Measurements from ENCODE around the gene SLC39A5. TPM values are rescaled to one million over a fixed set of nuclear protein-coding genes. Genes with fewer than 3 reads are reported as not detected.

The SLC39A5 gene
- total RNA-seq, 5 donors from 2014 or later (not counting 1 experiment from before 2014, with no cell fraction given) = 0.57 to 1.4 (median 0.58) TPM; not detected in 2

GRCh38 chr12:56256326-56256960 lies 26.6 kb downstream of the SLC39A5 start:
- WGBS (ENCODE audit: insufficient coverage) = 100% methylated on average over 1 of the region's 4 CpGs
- no peaks in the 10 kb centered on the region for H3K27me3 Mint-ChIP-seq
- POLR2A ChIA-PET = interaction anchor here in 1 of 2 donors (0.6 to 1.1 kb wide), 2 partner anchors 11 to 23 kb away, joined by 3 to 8 read pairs; no protein-coding TSS in a partner anchor

GRCh38 chr12:56257071-56257470 lies 27.2 kb downstream of the SLC39A5 start:
- Mint-ChIP-seq H3K27ac (peak overlapping the region; percentile 23 to 74), H3K4me3 (peak overlapping the region; percentile 80 to 90 (median 83)), H3K9me3 (no peaks in the 10 kb centered on the region), H3K4me1 (peaks cover 20 to 25% (median 24%) of the 10 kb centered on the region in 3 donors), H3K36me3 (peaks cover 35% of the 10 kb centered on the region), H3K27me3 (no peaks in the 10 kb centered on the region)
- WGBS (ENCODE audit: insufficient coverage) = 83% methylated on average over 1 of the region's 8 CpGs
- ChIA-PET CTCF (interaction anchor here (0.5 to 1.8 kb wide), 5 partner anchors 64 to 246 kb away, joined by 3 to 7 read pairs (median 3); partner anchors contain the start of gene SMARCC2 (in 1 of the 2)), POLR2A (interaction anchor here (0.6 to 1.1 kb wide), 3 partner anchors 11 to 114 kb away, joined by 3 to 8 read pairs (median 3); no protein-coding TSS in a partner anchor)
- Histone ChIP-seq H3K4me1 (ENCODE audit: control insufficient read depth in 1 of 2, extremely low read depth in 1 of 2, insufficient read depth in 2 of 2, low read length in 2 of 2) (peaks cover 7 to 27% of the 10 kb centered on the region in 2 experiments), H3K9me3 (no peaks in the 10 kb centered on the region), H3K27me3 (replicated peaks in 1 of 2; ENCODE audit: control insufficient read depth in 2 of 2, extremely low read depth in 1 of 2, insufficient read depth in 2 of 2, low read length in 1 of 2) (no peaks in the 10 kb centered on the region), H3K36me3 (ENCODE audit: control insufficient read depth in 2 of 2, extremely low read depth in 1 of 2, insufficient read depth in 1 of 2, low read length in 1 of 2) (peaks cover 13 to 40% of the 10 kb centered on the region in 2 donors), H3K27ac (ENCODE audit: low read length) (no peak overlapping the region), H3K4me3 (ENCODE audit: control insufficient read depth in 1 of 2, extremely low read depth in 1 of 2, low read length in 1 of 2) (peak overlapping the region; percentile 62 to 82)
- ATAC-seq (replicated peaks in 1 of 4) = no peak
- DNase-seq = no peak

More at GRCh38 chr12:56256326-56256960, 26.6 kb downstream of the SLC39A5 start:
- H3K27ac Mint-ChIP-seq = peak overlapping the region; percentile 23 to 74
- peaks cover 7 to 27% of the 10 kb centered on the region in 2 experiments for H3K4me1 ChIP-seq (ENCODE audit: control insufficient read depth in 1 of 2, extremely low read depth in 1 of 2, insufficient read depth in 2 of 2, low read length in 2 of 2)
- ATAC-seq (replicated peaks in 1 of 4) (no peak), DNase-seq (no peak)
- no peak overlapping the region for H3K27ac ChIP-seq (ENCODE audit: low read length)
- peaks cover 20 to 24% (median 23%) of the 10 kb centered on the region in 3 donors for H3K4me1 Mint-ChIP-seq
- H3K9me3 ChIP-seq = no peaks in the 10 kb centered on the region
- H3K4me3 Mint-ChIP-seq = peak overlapping the region; percentile 80 to 90 (median 83)
- H3K36me3 Mint-ChIP-seq = peaks cover 40% of the 10 kb centered on the region
- H3K4me3 ChIP-seq (ENCODE audit: control insufficient read depth in 1 of 2, extremely low read depth in 1 of 2, low read length in 1 of 2) = no peak overlapping the region
- CTCF ChIA-PET = interaction anchor here (0.5 to 1.8 kb wide), 7 partner anchors 11 to 247 kb away, joined by 3 to 7 read pairs (median 3); partner anchors contain the start of gene SMARCC2 (in 1 of the 2)
- no peaks in the 10 kb centered on the region for H3K27me3 ChIP-seq (replicated peaks in 1 of 2; ENCODE audit: control insufficient read depth in 2 of 2, extremely low read depth in 1 of 2, insufficient read depth in 2 of 2, low read length in 1 of 2)
- H3K36me3 ChIP-seq (ENCODE audit: control insufficient read depth in 2 of 2, extremely low read depth in 1 of 2, insufficient read depth in 1 of 2, low read length in 1 of 2) = peaks cover 13 to 46% of the 10 kb centered on the region in 2 donors
- H3K9me3 Mint-ChIP-seq = no peaks in the 10 kb centered on the region

- peaks cover 13 to 35% of the 10 kb centered on the region in 2 donors for H3K36me3 ChIP-seq (ENCODE audit: control insufficient read depth in 2 of 2, extremely low read depth in 1 of 2, insufficient read depth in 1 of 2, low read length in 1 of 2)
- no peaks in the 10 kb centered on the region for H3K27me3 ChIP-seq (replicated peaks in 1 of 2; ENCODE audit: control insufficient read depth in 2 of 2, extremely low read depth in 1 of 2, insufficient read depth in 2 of 2, low read length in 1 of 2)
- H3K4me3 ChIP-seq (ENCODE audit: control insufficient read depth in 1 of 2, extremely low read depth in 1 of 2, low read length in 1 of 2) = peak overlapping the region; percentile 62 to 82
- H3K27ac ChIP-seq (ENCODE audit: low read length) = no peak overlapping the region
- H3K27me3 Mint-ChIP-seq = no peaks in the 10 kb centered on the region
- peak overlapping the region; percentile 80 to 90 (median 83) for H3K4me3 Mint-ChIP-seq
- H3K27ac Mint-ChIP-seq = peak overlapping the region; percentile 55 to 74
- ChIA-PET CTCF (interaction anchor here (0.7 to 1.8 kb wide), 11 partner anchors 9 to 284 kb away, joined by 3 to 10 read pairs (median 4); partner anchors contain the start of genes COQ10A (in 1 of the 2), CS (in 1 of the 2), RNF41 (in 1 of the 2) and SMARCC2 (in 1 of the 2)), POLR2A (interaction anchor here (0.6 to 1.1 kb wide), 3 partner anchors 9 to 114 kb away, joined by 3 read pairs; partner anchors contain the start of gene COQ10A (in 1 of the 2))
- no peaks in the 10 kb centered on the region for H3K9me3 ChIP-seq
- DNase-seq (no peak), ATAC-seq (replicated peaks in 1 of 4) (peak in 1 of 4 experiments; percentile 27)
- H3K4me1 Mint-ChIP-seq = peaks cover 20 to 25% (median 24%) of the 10 kb centered on the region in 3 donors
- H3K9me3 Mint-ChIP-seq = no peaks in the 10 kb centered on the region
- 0% methylated on average over 12 of the region's 27 CpGs for WGBS (ENCODE audit: insufficient coverage)
- peaks cover 30% of the 10 kb centered on the region for H3K36me3 Mint-ChIP-seq
- peaks cover 7 to 27% of the 10 kb centered on the region in 2 experiments for H3K4me1 ChIP-seq (ENCODE audit: control insufficient read depth in 1 of 2, extremely low read depth in 1 of 2, insufficient read depth in 2 of 2, low read length in 2 of 2)
Observed at GRCh38 chr12:56257491-56258067, 27.7 kb downstream of the SLC39A5 start.

GRCh38 chr12:56258068-56258819 lies 28.4 kb downstream of the SLC39A5 start, which contains the start of gene ANKRD52:
Gene ANKRD52 (minus strand): TSS chr12:56258384. CDS start chr12:56258269, 115 bp downstream.
- Mint-ChIP-seq H3K27me3 (no peaks in the 10 kb centered on the region), H3K9me3 (no peaks in the 10 kb centered on the region), H3K27ac (peak within 1 kb of the TSS; percentile 86 to 90), H3K36me3 (peaks cover 23% of the 10 kb centered on the region), H3K4me3 (peak within 1 kb of the TSS; percentile 81 to 92 (median 90)), H3K4me1 (peaks cover 20 to 25% (median 24%) of the 10 kb centered on the region in 3 donors)
- peak; percentile 47 to 93 (median 73) for DNase-seq
- no peaks in the 10 kb centered on the region for H3K9me3 ChIP-seq
- WGBS (ENCODE audit: insufficient coverage) = under 1% methylated on average over 69 of the region's 78 CpGs
- peaks cover 9 to 29% of the 10 kb centered on the region in 2 donors for H3K36me3 ChIP-seq (ENCODE audit: control insufficient read depth in 2 of 2, extremely low read depth in 1 of 2, insufficient read depth in 1 of 2, low read length in 1 of 2)
- H3K27me3 ChIP-seq (replicated peaks in 1 of 2; ENCODE audit: control insufficient read depth in 2 of 2, extremely low read depth in 1 of 2, insufficient read depth in 2 of 2, low read length in 1 of 2) = no peaks in the 10 kb centered on the region
- ChIA-PET POLR2A (interaction anchor here (0.6 to 1.1 kb wide), 2 partner anchors 8 to 483 kb away, joined by 3 to 4 read pairs; partner anchors contain the start of gene COQ10A (in 1 of the 2)), CTCF (interaction anchor here (0.6 to 1.8 kb wide), 13 partner anchors 9 to 285 kb away, joined by 3 to 10 read pairs (median 4); partner anchors contain the start of genes COQ10A (in 1 of the 2), CS (in 1 of the 2), RNF41 (in 1 of the 2) and SMARCC2 (in 1 of the 2))
- H3K4me3 ChIP-seq (ENCODE audit: control insufficient read depth in 1 of 2, extremely low read depth in 1 of 2, low read length in 1 of 2) = peak within 1 kb of the TSS; percentile 77 to 82
- H3K27ac ChIP-seq (ENCODE audit: low read length) = peak within 1 kb of the TSS; percentile 71
- ATAC-seq (replicated peaks in 1 of 4) = peak; percentile 94 to 97 (median 96)
- peaks cover 7 to 27% of the 10 kb centered on the region in 2 experiments for H3K4me1 ChIP-seq (ENCODE audit: control insufficient read depth in 1 of 2, extremely low read depth in 1 of 2, insufficient read depth in 2 of 2, low read length in 2 of 2)

GRCh38 chr12:56258820-56259183 lies 29.0 kb downstream of the SLC39A5 start:
- Histone ChIP-seq H3K9me3 (no peaks in the 10 kb centered on the region), H3K36me3 (ENCODE audit: control insufficient read depth in 2 of 2, extremely low read depth in 1 of 2, insufficient read depth in 1 of 2, low read length in 1 of 2) (peaks cover 4 to 23% of the 10 kb centered on the region in 2 donors), H3K4me3 (ENCODE audit: control insufficient read depth in 1 of 2, extremely low read depth in 1 of 2, low read length in 1 of 2) (peak overlapping the region; percentile 77 to 81), H3K27me3 (replicated peaks in 1 of 2; ENCODE audit: control insufficient read depth in 2 of 2, extremely low read depth in 1 of 2, insufficient read depth in 2 of 2, low read length in 1 of 2) (no peaks in the 10 kb centered on the region), H3K4me1 (ENCODE audit: control insufficient read depth in 1 of 2, extremely low read depth in 1 of 2, insufficient read depth in 2 of 2, low read length in 2 of 2) (peaks cover 7 to 27% of the 10 kb centered on the region in 2 experiments), H3K27ac (ENCODE audit: low read length) (peak overlapping the region; percentile 71)
- WGBS (ENCODE audit: insufficient coverage) = 9% methylated on average over 4 of the region's 9 CpGs
- ATAC-seq (replicated peaks in 1 of 4) (peak in 1 of 4 experiments; percentile 11), DNase-seq (no peak)
- Mint-ChIP-seq H3K36me3 (peaks cover 17% of the 10 kb centered on the region), H3K27ac (peak overlapping the region; percentile 86 to 90), H3K9me3 (no peaks in the 10 kb centered on the region), H3K4me1 (peaks cover 20 to 25% (median 24%) of the 10 kb centered on the region in 3 donors), H3K27me3 (no peaks in the 10 kb centered on the region), H3K4me3 (peak overlapping the region; percentile 81 to 92 (median 90))
- ChIA-PET CTCF (interaction anchor here (0.9 to 1.4 kb wide), 8 partner anchors 8 to 205 kb away, joined by 3 to 10 read pairs (median 4); partner anchors contain the start of genes COQ10A (in 1 of the 2), CS (in 1 of the 2) and STAT2 (in 1 of the 2)), POLR2A (no interaction called here)

All from T-cell (primary cell).